ENCODE results near the gene ADCYAP1R1.

ADCYAP1R1 gene
- 0 to 0.06 reads per million in 2 experiments for total RNA-seq

DNA sequence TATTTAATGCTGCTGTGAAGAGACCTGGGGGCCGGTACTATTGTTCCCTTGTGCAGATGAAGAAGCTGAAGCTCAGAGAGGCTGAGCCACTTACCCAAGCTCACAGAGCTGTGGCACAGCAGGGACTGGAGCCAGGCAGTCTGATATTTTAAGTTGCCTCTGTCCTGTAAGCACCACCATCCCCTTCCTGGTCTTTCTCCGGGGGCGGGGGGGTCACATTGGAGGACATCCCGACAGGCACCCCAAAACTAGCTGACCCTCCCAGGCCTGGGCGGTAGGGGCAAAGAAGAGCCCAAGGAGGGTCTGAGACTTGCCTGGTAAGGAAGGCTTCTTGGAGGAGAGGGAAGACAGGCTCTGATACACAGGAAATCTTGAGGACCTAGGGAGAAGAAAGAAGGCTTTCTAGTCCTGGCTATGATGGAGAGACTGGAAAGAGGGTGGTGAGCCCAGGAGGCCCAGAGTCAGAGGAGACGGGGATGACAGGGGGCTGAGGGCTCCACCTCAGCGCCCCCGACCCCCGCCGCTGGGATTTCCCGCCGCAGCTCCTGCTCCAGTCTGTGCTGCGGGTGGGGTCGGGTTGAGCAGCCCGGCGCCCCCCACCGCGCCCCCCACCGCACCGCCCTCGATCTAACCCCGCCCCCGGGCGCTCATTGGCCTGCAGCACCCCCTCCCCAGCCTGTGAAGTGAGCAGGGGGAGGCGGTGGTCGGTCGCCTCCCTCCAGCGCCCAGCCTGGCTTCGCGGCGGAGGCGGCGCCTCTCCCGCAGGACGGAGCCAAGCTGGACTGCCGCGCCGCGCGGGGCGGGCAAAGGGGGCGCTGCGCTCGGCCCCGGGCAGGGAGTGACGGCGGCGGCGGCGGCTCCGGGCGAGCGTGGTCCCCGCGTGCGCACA lies at the start of gene ADCYAP1R1:
ADCYAP1R1 (plus strand) TSS at position 711 of the 889 bp plus-strand sequence. CDS start 10,957 bp downstream, outside the sequence.
- DNase-seq (ENCODE audit: low read depth): no peak

DNA sequence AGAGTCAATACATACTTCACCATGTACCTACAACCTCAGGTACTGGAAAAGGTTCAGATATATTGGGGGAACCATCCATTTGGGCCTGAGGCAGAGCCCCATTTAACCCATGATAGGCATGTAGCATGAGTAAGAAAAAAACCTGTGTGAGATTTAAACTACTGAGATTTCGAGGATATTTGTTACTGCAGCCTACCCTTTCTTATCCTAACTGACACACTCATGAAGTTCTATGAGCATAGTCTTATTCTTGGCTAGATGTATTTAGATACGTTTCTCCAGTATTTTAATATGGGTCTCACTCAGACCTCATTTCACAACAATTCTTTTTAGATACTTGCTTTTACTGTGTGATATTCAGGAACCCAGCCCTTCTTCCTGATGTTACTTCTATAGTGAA lies 49.0 kb upstream of the ADCYAP1R1 start:
- DNase-seq (ENCODE audit: low read depth): no peak

DNA sequence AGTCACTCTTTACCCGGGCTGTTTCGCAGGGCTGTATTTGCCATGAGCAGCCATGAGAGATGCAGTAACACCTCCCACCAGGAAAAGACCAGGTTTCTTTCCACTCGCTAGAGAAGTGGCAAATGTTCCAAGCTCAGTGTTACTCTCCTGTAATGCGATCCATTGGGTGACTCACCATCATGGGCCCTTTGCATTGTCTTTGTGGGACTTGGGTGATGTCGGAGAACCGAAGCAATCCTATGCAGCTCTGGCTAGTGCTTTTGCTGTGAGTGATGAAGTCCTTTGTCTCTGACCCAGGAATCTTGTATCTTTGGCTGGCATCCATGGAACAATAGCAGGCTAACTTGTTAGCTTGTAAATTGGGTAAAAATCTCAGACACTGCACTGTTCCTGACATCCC lies 48.4 kb upstream of the ADCYAP1R1 start:
- no peak for DNase-seq (ENCODE audit: low read depth)

DNA sequence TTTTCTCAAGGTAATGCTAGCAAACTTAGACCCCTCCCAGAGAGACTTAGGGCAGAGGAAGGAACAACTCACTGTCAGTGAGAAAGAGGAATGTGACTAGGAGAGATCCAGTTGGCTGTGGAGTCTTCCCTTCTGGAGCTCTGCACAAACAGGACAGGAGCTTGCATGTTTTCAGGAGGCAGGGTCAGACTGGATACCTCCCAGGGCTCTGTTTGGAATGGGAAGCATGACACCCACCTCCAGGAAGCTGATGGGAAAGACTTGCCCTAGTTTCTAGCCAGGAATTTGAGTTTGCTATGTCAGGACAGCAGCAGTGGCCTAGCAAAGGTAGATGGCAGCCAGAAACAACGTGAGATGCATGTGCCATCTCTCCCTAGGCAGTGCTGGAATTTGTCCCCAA lies 47.7 kb upstream of the ADCYAP1R1 start:
- DNase-seq (ENCODE audit: low read depth): no peak

DNA sequence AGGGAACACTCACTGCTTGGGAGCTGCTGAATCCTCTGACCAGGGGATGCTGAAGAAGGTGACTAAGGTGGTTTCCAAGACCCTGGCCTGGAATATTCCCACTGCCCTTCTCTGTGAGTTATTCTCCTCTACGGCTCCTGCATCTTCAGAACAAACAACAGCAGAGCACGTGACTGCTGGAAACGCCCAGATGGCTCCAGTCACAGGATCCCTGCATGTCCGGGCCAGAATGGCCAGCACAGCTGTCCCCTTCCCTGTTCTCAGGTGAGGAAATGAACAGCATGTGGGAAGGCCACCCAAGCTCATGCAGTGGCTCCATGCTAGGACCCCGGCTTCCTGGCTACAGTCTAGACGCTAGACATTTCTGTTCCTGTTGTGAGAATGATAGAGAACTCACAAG lies 45.3 kb upstream of the ADCYAP1R1 start:
- DNase-seq (ENCODE audit: low read depth): no peak

DNA sequence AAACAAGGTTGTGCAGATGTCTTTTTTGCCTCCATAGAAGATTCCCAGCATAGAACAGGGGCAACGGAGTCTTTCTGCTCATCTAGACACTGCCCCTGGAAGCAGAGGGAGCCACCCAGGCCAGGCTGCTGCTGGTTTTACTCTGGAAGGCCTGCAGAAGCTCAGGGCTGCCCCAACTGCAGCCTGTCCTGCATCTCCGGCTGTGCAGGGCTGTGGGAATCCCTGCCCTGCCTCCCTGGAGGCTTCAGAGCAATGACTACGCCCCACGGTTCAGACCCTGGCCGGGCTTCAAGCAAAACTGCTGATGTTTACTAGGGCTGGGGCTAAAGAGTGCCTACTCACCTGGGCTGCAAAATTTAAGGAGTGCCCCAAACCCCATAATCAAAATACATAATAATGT lies 44.5 kb upstream of the ADCYAP1R1 start:
- DNase-seq (ENCODE audit: low read depth): no peak

DNA sequence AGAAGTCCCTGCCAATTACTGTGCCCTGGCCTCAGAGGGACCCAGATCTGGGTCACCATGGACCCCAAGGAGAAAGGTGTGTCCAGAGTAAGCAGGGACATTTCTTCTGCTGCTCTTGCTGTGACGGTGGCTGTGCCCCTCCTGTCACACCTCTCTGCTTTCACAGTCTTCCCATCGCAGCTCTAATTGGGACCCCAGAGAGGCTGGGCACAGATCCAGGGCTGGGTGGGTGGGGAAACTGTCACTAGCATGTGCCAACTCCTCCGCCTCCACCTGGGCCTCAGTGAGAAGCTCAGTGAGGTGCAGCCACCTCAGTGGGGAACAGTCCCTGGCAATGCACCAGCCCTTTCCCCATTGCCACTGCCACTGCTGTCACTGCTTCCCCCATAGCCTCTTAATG lies 37.3 kb upstream of the ADCYAP1R1 start:
- DNase-seq (ENCODE audit: low read depth): no peak

DNA sequence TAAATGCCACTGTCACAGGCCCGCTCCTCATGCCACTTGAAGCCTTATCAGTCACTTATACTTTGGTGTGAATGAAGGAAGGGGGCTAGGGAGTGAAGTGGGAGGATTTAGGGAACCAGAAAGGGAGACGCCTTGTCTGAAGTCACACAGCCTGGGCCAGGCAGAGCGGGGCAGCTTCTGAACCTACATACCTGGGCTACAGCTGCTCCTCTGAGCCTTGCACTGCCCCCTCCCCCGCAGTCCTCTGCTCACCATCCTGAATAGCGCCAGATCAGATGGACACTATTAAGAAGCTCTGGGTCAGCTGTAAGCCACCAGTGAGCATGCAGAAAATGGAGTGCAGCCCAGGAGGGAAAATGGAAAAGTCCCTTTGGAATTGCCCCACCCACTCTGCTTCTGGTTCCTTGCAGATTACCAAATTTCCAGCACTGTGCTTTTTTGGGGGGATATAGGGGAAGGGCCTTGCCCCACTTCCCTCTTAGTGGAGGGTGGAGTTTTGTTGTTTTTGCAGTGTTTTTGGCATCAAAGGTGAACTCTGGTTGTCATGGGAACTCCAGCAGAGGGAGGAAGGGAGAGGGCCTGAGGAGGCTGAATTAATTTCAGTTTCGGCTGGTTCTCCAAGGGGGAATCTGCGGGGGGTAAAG lies 35.0 kb upstream of the ADCYAP1R1 start:
- DNase-seq (ENCODE audit: low read depth): no peak

DNA sequence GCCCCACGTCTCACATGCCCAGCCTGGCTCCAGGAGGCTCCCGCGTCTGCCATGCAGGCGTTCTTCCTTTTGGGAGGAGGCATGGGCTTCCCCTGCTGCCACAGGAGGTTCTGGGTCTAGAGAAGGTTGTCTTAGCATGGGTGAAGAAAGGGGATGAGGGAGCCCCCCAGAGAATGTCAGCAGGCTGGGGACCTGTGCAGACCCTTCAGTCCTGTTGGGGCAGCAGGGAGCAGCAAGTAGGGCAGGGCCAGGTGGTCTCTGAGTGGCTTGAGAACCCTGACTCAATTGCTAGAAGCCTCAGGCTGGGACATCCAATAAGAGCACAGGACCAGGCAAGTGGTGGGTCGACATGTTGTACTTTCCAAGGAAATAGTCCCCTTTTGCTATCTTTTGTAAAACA lies 34.4 kb upstream of the ADCYAP1R1 start:
- no peak for DNase-seq (ENCODE audit: low read depth)

DNA sequence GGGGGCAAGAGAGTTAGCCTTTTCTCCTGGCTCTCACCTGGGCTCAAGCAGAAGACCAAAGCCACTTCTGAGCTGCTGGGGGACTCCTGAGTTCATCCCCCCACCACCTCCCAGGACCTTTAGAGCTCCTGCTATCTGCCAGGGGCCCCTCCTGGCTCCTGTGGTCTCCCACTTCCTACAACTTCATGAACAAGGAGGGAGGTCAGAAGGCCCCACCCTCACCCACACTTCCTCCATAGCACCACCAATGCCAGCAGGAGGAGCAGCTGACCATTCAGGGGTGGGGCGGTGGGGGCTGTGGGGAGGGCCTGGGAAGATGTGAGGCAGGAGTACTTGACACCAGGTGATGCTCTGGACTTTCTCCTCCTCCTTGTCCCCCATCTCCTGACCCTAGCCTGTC lies 32.6 kb upstream of the ADCYAP1R1 start:
- no peak for DNase-seq (ENCODE audit: low read depth)

DNA sequence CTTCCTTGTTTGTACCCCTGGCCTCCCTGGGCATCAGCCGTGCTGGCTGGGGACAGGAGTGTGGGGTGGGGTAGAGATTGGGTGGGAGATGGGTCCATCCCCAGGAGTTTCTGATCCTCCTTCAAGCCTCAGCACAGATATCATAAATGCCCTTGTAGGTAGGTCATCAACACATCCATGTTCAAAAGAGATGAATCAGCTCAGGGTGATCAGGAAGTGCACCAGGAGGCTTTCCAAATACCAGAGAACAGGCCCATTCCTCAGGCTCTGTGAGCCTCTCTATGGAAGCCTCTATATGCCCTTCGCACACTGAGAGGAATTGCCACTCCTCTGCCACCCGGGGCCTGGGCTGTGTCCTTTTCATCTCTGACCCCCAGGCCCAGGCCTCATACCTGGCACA lies 31.9 kb upstream of the ADCYAP1R1 start:
- no peak for DNase-seq (ENCODE audit: low read depth)

DNA sequence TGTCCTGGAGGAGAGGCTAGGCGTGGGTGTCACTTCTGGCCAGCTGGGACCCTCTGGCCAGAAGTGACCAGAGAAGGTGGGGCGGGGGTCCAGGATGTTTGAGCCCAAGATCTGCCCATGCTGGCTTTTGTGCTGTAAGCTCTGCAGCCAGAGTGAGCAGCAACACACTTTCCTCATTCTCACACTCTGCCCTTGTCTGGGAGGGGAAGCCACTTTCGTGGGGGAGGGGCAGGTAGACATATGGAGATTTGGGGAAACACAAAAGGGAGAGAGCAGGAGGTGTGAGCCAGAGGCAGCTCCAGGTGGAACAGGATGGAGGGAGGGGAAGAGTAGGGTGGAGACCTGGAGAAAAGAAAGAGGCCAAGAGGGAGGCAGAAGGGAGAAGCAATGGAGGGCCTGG lies 31.5 kb upstream of the ADCYAP1R1 start:
- DNase-seq (ENCODE audit: low read depth): no peak

DNA sequence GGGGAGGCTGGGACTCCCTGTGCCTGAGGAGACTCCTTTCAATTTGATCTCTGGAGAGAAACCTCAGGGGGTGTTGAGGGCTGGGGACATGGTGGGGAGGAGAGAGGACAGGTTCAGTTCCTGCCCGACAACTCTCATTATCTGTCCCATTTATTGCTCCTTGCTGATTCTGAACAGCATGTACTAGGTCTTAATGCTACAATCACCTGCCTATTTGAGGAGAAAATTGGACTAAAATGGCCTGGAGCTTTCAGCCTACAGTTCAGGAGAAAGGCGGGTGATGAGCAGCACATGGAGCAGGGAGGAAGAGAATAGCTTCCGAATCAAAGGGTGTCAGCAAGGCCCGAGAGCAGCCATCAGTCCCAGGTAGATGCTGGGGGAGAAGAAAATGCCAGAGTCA lies 30.0 kb upstream of the ADCYAP1R1 start:
- no peak for DNase-seq (ENCODE audit: low read depth)

DNA sequence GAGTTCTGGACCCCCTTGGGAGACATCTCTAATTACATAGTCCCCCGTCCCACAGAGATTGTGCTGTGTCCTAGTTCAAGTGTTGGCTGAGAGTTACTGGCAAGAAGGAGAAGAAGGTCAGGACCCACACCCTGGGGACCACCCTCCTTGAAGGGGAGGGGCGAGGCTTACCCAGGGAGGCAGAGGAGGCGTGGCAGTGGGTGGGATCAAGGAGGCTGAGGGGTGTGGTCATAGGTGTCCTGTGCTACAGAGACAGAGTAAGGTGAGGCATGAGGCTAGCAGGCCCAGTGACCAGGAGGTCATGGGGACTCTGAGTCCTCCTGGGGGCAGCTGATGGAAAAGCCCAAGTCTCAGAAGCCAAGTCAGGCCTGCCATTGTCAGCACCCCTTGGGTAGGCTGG lies 29.4 kb upstream of the ADCYAP1R1 start:
- no peak for DNase-seq (ENCODE audit: low read depth)

DNA sequence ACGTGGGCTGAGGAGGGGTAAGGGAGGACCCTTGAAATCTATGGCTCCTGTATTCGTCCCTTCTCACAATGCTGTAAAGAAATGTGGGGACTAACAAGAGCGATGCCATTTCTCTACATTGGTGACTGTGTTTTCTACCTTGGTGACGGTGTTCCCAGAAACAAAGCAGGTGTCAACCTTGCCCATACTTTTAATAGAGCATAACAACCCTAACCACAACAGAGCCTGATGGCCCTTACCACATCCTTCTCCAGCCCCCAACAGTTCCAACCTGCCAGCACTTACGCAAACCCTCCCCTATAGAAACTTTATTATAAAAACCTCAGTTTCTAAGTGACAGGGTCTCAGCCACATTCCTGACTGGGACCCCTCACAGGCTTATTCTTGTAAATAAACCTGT lies 28.2 kb upstream of the ADCYAP1R1 start:
- no peak for DNase-seq (ENCODE audit: low read depth)

DNA sequence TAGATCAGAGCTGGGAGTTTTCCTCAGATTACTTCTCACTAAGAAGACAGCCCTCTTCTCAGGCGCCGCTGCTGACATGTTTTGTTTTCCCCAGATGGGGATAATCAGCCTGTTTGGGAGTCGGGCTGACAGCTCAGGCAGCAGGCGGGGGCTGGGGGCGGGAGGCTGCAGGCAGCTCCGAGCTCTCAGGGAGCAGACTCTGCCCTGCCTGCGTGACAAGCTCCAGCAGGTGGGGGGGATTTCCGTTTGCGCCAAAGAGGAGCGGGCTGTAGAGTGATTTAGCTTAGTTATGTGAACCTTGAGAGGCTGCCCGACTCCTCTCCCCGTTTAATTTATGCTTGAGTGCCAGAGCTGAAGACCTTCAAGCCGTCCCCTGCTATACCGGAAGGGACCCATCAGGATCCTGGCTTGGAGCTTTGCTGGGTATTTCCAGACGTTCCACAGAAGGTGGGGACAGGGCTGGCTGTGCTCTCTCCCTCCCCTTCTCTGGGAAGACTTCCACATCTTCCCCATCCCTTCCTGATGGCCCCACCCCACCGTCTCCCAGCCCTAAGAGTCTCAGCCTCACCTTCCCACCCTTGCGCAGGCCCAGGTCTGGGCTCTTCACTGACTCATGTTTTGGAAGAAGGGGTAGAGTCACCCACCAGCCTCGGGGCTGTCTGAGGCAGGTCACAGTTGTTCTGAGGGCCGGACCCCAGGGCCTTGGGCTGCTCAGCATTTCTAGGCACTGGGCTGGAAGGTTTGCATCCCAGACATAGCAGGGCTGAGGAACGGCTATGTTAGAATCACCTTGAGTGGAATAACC lies 24.7 kb upstream of the ADCYAP1R1 start:
- DNase-seq (ENCODE audit: low read depth): no peak

DNA sequence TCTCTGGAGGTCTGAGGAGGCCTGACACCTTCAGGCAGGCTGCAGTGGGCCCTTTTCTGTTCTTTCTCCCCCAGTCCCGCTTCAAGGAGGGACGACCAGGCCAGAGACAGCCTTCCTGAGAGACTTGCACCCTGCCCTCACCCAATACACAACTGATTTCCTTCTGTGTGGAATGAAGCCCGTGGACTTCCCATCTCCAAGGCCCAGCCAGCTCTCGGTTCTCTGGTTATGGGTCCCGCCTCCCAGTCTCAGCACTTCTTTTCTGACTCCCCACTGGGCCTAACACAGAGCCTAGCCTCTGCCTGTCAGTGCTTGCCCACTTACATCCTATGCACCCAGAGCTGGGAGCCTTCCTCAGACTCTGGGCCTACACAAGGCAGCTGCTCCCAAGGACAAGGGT lies 24.1 kb upstream of the ADCYAP1R1 start:
- no peak for DNase-seq (ENCODE audit: low read depth)

DNA sequence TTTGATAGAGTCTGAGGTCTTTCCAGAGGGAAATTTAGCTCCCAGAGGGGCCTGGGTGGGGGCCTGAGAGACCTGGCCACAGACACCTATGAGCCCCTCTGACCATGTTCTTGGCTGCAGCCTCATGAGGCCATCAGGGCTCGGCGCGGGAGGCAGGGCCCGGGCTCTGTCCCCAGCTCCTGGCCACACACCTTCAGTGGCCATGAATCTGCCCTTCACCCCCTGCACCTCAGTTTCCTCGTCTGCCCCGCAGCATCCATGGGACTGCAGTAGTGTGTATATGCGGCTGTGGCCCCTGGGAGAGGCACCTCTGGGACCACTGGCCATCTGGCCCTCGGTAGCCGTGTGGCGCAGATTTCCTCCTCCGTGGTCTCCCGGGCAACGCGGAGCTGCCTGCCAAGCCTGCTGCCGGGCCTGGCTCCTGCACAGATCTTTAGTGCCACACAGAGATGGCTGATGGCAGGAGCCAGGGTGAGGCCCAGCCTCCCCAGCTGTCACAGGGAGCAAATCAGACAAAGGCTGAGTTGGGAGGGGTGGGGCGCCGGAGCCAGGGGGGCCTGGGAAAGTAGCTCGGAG lies 23.6 kb upstream of the ADCYAP1R1 start:
- DNase-seq (ENCODE audit: low read depth): no peak

DNA sequence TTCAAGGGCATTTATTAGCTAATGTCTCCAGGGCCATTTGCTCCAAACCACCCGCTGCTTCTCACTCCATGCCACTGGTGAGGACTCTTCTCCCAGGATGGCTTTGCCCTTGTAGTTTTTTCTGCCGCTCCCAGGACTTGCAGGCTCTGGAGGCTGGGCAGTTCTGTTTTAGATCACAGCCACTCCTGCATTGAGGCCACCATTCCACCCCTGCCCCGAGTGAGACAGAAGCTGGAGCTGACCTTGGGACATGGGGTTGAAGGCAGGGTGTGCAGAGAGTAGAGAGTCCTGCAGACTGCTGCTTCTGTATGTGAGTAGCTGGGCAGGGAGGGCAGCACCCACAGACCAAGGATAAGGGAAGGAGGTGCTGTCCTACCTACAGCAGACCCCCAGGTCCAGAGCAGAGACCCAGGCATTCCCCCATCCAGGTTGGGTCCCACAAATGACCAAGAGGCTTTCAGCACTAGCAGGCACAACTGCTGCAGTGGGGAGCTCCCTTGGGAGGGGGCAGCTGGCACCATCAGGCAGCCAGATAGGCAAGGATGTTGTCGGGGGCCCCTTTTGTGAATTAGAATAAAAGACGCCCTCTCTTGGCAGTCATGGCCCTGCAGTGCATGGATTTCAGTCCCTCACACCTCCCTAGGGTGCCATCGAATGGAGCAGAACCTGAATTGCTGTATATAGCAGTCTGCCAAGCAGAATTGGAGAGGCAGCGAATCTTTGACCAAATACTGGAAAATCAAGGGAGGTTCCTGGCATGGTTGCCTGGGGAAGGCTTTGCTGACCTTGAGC lies 22.7 kb upstream of the ADCYAP1R1 start:
- no peak for DNase-seq (ENCODE audit: low read depth)

DNA sequence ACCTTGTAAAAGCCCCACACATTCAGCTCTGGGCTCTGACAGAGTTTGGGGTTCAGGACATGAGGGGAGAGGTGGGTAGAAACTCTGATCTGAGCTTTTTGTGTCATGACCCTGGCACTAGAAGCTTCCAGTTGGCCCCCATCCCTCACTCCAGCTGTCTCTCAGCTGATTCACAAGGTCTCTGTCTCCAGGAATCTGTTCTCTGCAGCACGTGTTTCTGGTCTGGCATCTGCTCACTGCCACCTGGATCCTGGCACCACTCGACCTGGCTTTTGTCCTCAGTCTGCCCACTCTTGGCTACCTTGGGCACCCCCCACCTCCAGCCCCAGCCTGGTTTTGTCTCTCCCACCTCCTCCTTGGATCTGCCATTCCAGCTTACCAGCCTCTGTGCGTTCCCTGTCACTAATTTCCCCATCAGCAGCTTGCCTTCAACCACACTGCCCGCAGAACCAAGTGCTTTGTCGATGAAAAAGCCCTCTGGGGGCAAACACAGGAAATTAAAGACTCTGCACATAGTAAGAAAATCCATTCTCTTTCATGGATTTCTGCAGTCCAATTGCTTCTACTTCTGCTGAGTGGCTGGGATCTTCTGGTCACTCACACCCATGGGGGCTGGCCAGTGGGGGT lies 18.3 kb upstream of the ADCYAP1R1 start:
- DNase-seq (ENCODE audit: low read depth): no peak

DNA sequence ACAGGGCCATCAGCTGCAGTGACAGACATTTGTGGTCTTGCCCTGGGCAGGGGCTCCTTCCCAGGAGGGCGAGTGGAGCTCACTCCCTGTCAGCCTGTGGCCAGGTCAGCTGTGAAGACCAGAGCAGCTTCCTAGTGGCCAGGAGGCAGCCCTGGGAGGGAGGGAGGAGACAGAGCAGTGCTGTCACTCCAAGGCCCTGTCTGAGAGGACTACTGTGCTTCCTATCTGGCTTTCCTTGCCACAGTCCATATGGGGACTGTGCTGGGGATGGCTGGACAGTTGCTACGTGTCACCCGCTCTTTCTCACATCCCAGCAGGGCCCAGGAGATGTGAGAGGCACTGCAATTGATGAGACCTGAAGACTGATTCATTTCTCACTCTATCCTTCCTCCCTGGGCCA lies 15.2 kb upstream of the ADCYAP1R1 start:
- DNase-seq (ENCODE audit: low read depth): no peak
